AG04450 (cell line): ENCODE measurements around the gene PLXNA2. TPM values are rescaled to one million over a fixed set of nuclear protein-coding genes. Genes with fewer than 3 reads are reported as not detected.

Experiments
- CTCF ChIA-PET: fragments of 300-600, 350-600 bp; formaldehyde crosslinking; extraction: SDS; loops from one replicate; lab custom pipeline; 2022; ENCODE audit warnings: antibody characterized with exemption, inconsistent platforms; lab: Charles Lee
- POLR2A ChIA-PET: fragments of 350-600 bp; formaldehyde crosslinking; extraction: SDS; loops from one replicate; lab custom pipeline; 2021; ENCODE audit warnings: antibody characterized with exemption, inconsistent platforms; lab: Yijun Ruan, JAX
- DNase-seq: peaks from one replicate; pipeline ENCODE4 v3.0.0-alpha.2; 2011; ENCODE audit warnings: low read depth, low spot score
- H3K27ac ChIP-seq: one replicate; pipeline ENCODE4 v1.5.1; 2012; ENCODE audit warnings: low read depth, low read length, control low read depth
- H3K27me3 ChIP-seq: one replicate; pipeline ENCODE4 v1.6.0; 2012; ENCODE audit warnings: low read length; ENCODE audit not compliant: control insufficient read depth, insufficient read depth
- H3K4me3 ChIP-seq: 2 replicates; pipeline ENCODE4 v1.5.1; 2011; ENCODE audit warnings: mild to moderate bottlenecking, low read depth, low read length, control low read depth
- H3K9me3 ChIP-seq: 2 replicates; pipeline ENCODE4 v1.5.1; 2012; ENCODE audit warnings: low read length; ENCODE audit not compliant: control insufficient read depth, insufficient read depth
- polyA plus RNA-seq: library from polyadenylated mRNA; depleted of rRNA; stranded (reverse); fragments of >200 nt; gene quantifications from 2 replicates; pipeline ENCODE4 v1.2.3, GENCODE V29; 2011
- TF ChIP-seq, protein P1 (sequence below): IDR thresholded peaks from 2 replicates; pipeline ENCODE4 v1.5.1; 2011; ENCODE audit warnings: low read depth, low read length, control low read depth, inconsistent platforms

Gene PLXNA2
- polyA plus RNA-seq, 1 experiment: 0.10 TPM

DNA sequence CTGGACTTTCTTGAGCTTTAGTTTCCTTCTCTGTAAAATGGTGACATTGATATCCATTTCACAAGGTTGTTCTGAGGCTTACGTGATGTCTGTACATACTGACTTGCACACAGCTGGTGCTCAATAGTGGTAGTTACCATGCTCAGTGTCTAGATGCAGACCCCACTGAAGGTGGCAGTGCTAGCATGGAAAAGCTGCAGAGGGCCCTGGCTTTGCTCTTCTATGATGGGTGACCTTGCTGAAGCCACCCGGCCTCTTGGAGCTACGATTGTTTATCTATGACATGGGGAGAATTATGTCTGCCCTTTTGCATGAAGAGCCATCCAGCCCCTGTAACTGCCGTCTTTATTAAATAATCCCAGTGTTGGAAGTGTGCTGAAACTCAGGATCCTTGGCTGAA is 131.8 kb downstream of the PLXNA2 start:
- ChIA-PET POLR2A (interaction anchor here (0.7 kb wide), 1 partner anchor 444 kb away, joined by 6 read pairs; no protein-coding TSS in a partner anchor), CTCF (interaction anchor here (0.6 to 3.2 kb wide), 4 partner anchors 20 to 133 kb away, joined by 3 to 16 read pairs (median 5); no protein-coding TSS in a partner anchor)
- no peak for DNase-seq
- Histone ChIP-seq H3K27ac (no peak overlapping the region), H3K27me3 (no peaks in the 10 kb centered on the region), H3K4me3 (no peak overlapping the region), H3K9me3 (no peaks in the 10 kb centered on the region)
- TF ChIP-seq, protein P1, sequence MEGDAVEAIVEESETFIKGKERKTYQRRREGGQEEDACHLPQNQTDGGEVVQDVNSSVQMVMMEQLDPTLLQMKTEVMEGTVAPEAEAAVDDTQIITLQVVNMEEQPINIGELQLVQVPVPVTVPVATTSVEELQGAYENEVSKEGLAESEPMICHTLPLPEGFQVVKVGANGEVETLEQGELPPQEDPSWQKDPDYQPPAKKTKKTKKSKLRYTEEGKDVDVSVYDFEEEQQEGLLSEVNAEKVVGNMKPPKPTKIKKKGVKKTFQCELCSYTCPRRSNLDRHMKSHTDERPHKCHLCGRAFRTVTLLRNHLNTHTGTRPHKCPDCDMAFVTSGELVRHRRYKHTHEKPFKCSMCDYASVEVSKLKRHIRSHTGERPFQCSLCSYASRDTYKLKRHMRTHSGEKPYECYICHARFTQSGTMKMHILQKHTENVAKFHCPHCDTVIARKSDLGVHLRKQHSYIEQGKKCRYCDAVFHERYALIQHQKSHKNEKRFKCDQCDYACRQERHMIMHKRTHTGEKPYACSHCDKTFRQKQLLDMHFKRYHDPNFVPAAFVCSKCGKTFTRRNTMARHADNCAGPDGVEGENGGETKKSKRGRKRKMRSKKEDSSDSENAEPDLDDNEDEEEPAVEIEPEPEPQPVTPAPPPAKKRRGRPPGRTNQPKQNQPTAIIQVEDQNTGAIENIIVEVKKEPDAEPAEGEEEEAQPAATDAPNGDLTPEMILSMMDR: no peak

DNA sequence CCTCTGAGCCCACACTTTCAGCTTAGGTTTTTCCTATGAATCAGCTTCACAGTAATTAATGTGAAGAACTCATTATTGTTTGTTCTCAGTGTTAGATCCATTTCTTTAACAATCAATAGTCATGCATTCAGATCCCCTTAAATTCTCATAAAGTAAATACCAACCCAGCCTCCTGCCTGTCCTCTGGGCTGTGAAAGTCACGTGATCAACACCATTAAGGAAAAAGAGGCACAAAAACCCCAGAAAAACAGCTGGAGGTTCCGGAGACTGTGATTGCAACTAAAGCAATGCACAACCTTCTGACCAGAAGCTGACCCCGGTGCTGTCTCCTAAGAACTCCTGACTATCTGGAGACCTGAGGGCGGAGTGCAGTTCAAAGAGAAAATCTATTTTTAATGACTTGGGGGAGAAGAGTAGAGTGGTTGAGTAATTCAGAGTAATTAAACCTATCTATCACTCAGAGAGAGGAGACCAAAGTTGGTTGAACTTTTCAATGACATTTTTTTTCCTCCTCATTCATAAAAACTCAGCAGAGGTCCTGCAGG is 132.5 kb downstream of the PLXNA2 start:
- CTCF ChIA-PET: interaction anchor here (0.8 to 3.2 kb wide), 4 partner anchors 21 to 140 kb away, joined by 3 to 16 read pairs (median 5); no protein-coding TSS in a partner anchor
- TF ChIP-seq, protein P1: no peak
- DNase-seq: no peak
- Histone ChIP-seq H3K27ac (no peak overlapping the region), H3K4me3 (no peak overlapping the region), H3K9me3 (no peaks in the 10 kb centered on the region), H3K27me3 (no peaks in the 10 kb centered on the region)
- POLR2A ChIA-PET: no interaction called here

DNA sequence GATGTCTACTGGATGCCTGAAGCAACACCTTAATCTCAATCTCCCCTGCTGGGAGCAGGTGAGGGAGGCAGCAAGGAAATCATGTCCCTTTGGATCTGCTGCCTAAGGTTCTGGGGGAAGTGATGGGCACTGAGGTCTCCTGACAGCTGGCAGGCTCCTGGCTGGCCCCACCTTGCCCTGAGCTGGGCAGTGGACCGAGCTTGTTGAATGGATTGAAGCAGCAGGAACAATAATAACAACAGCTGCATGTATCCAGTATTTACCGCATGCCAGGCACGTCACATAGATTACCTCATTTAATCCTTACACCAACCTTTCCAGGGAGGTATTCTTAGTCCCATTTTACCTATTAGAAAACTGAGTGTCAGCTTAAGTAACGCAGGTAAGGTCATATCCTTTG is 133.9 kb downstream of the PLXNA2 start:
- Histone ChIP-seq H3K27me3 (no peaks in the 10 kb centered on the region), H3K27ac (no peak overlapping the region), H3K9me3 (no peaks in the 10 kb centered on the region), H3K4me3 (no peak overlapping the region)
- TF ChIP-seq, protein P1: no peak
- ChIA-PET POLR2A (no interaction called here), CTCF (interaction anchor here (1.2 to 3.2 kb wide), 4 partner anchors 16 to 89 kb away, joined by 4 to 16 read pairs (median 6); no protein-coding TSS in a partner anchor)
- no peak for DNase-seq

- CTCF ChIA-PET: no interaction called here
These were observed 135.4 kb downstream of the PLXNA2 start for GRCh38 chr1:208108646-208109330.

More at GRCh38 chr1:208108646-208109330, 135.4 kb downstream of the PLXNA2 start:
- Histone ChIP-seq H3K4me3 (no peak overlapping the region), H3K27ac (no peak overlapping the region), H3K27me3 (no peaks in the 10 kb centered on the region), H3K9me3 (no peaks in the 10 kb centered on the region)
- TF ChIP-seq, protein P1: no peak
- no peak for DNase-seq
- POLR2A ChIA-PET: no interaction called here
